Measurements from ENCODE around the gene QDPR.

Gene QDPR

GRCh38 chr4:17494258-17495190 is 17.4 kb downstream of the QDPR start:
- Histone ChIP-seq H3K27ac (ENCODE audit: low read length) (no peak overlapping the region), H3K79me2 (ENCODE audit: insufficient read depth, low read length) (no peaks in the 10 kb centered on the region), H3K9me3 (ENCODE audit: insufficient read depth, low read length, severe bottlenecking) (no peaks in the 10 kb centered on the region), H2AFZ (ENCODE audit: low read depth, low read length) (no peak overlapping the region), H3K4me3 (ENCODE audit: low read depth in 1 of 2, low read length in 2 of 2) (no peak overlapping the region), H3K27me3 (ENCODE audit: insufficient read depth, low read length, poor library complexity) (no peaks in the 10 kb centered on the region), H3K9ac (ENCODE audit: low read depth, low read length) (no peak overlapping the region), H3K36me3 (ENCODE audit: insufficient read depth, low read length) (peaks cover 33% of the 10 kb centered on the region), H3K4me2 (ENCODE audit: insufficient read depth, low read length) (no peak overlapping the region), H3K4me1 (ENCODE audit: insufficient read depth, low read length) (no peaks in the 10 kb centered on the region), H4K20me1 (ENCODE audit: insufficient read depth, low read length) (peaks cover 6% of the 10 kb centered on the region)
- DNase-seq (no peak), ATAC-seq (ENCODE audit: insufficient read depth, low read depth) (no peak)
- TF ChIP-seq CTCF (IDR thresholded peaks at IDR 0.05; ENCODE audit: borderline replicate concordance, extremely low read depth, low read length, poor library complexity, severe bottlenecking) (no peak), EZH2 (IDR thresholded peaks at IDR 0.05; ENCODE audit: borderline replicate concordance, low read depth, low read length, severe bottlenecking) (no peak)

GRCh38 chr4:17493619-17494018 is 18.3 kb downstream of the QDPR start:
- no peaks in the 10 kb centered on the region for H3K79me2 ChIP-seq (ENCODE audit: insufficient read depth, low read length)
- no peaks in the 10 kb centered on the region for H3K4me1 ChIP-seq (ENCODE audit: insufficient read depth, low read length)
- H3K9ac ChIP-seq (ENCODE audit: low read depth, low read length): no peak overlapping the region
- TF ChIP-seq EZH2 (IDR thresholded peaks at IDR 0.05; ENCODE audit: borderline replicate concordance, low read depth, low read length, severe bottlenecking): no peak
- TF ChIP-seq CTCF (IDR thresholded peaks at IDR 0.05; ENCODE audit: borderline replicate concordance, extremely low read depth, low read length, poor library complexity, severe bottlenecking): no peak
- no peak overlapping the region for H3K27ac ChIP-seq (ENCODE audit: low read length)
- H3K36me3 ChIP-seq (ENCODE audit: insufficient read depth, low read length): peaks cover 32% of the 10 kb centered on the region
- no peak overlapping the region for H2AFZ ChIP-seq (ENCODE audit: low read depth, low read length)
- no peaks in the 10 kb centered on the region for H3K9me3 ChIP-seq (ENCODE audit: insufficient read depth, low read length, severe bottlenecking)
- no peaks in the 10 kb centered on the region for H3K27me3 ChIP-seq (ENCODE audit: insufficient read depth, low read length, poor library complexity)
- H4K20me1 ChIP-seq (ENCODE audit: insufficient read depth, low read length): peaks cover 6% of the 10 kb centered on the region
- DNase-seq (no peak), ATAC-seq (ENCODE audit: insufficient read depth, low read depth) (no peak)
- H3K4me2 ChIP-seq (ENCODE audit: insufficient read depth, low read length): no peak overlapping the region
- no peak overlapping the region for H3K4me3 ChIP-seq (ENCODE audit: low read depth in 1 of 2, low read length in 2 of 2)

GRCh38 chr4:17492876-17493275 is 19.0 kb downstream of the QDPR start:
- no peak for ATAC-seq (ENCODE audit: insufficient read depth, low read depth)
- H3K36me3 ChIP-seq (ENCODE audit: insufficient read depth, low read length): peaks cover 32% of the 10 kb centered on the region
- no peak overlapping the region for H3K4me2 ChIP-seq (ENCODE audit: insufficient read depth, low read length)
- no peak overlapping the region for H3K9ac ChIP-seq (ENCODE audit: low read depth, low read length)
- no peaks in the 10 kb centered on the region for H3K9me3 ChIP-seq (ENCODE audit: insufficient read depth, low read length, severe bottlenecking)
- H3K27me3 ChIP-seq (ENCODE audit: insufficient read depth, low read length, poor library complexity): no peaks in the 10 kb centered on the region
- no peaks in the 10 kb centered on the region for H3K4me1 ChIP-seq (ENCODE audit: insufficient read depth, low read length)
- H4K20me1 ChIP-seq (ENCODE audit: insufficient read depth, low read length): peaks cover 6% of the 10 kb centered on the region
- H3K79me2 ChIP-seq (ENCODE audit: insufficient read depth, low read length): no peaks in the 10 kb centered on the region
- TF ChIP-seq CTCF (IDR thresholded peaks at IDR 0.05; ENCODE audit: borderline replicate concordance, extremely low read depth, low read length, poor library complexity, severe bottlenecking) (no peak), EZH2 (IDR thresholded peaks at IDR 0.05; ENCODE audit: borderline replicate concordance, low read depth, low read length, severe bottlenecking) (no peak)
- no peak overlapping the region for H2AFZ ChIP-seq (ENCODE audit: low read depth, low read length)
- no peak overlapping the region for H3K4me3 ChIP-seq (ENCODE audit: low read depth in 1 of 2, low read length in 2 of 2)
- no peak overlapping the region for H3K27ac ChIP-seq (ENCODE audit: low read length)
- no peak for DNase-seq

All from DND-41 (cell line).